K562 (cell line): ENCODE measurements around the gene TRAPPC2B. TPM values are rescaled to one million over a fixed set of nuclear protein-coding genes. Genes with fewer than 3 reads are reported as not detected.

Experiments used
- CBX1 ChIP-seq: sonication (generic); IDR thresholded peaks from 2 replicates; pipeline ENCODE4 v1.6.1; 2016; ENCODE audit warnings: antibody characterized with exemption, low read depth, mild to moderate bottlenecking
- ESRRB ChIP-seq: fragments of 250-450 bp; sonication (Bioruptor Pico); IDR thresholded peaks from 2 replicates; pipeline ENCODE4 v1.5.0; 2020; ENCODE audit warnings: mild to moderate bottlenecking, moderate library complexity, borderline replicate concordance
- IRF1 ChIP-seq: sonication (generic); formaldehyde crosslinking; IDR thresholded peaks from 2 replicates; pipeline ENCODE4 v1.8.0; 2022; ENCODE audit warnings: missing genetic modification reagents, mild to moderate bottlenecking, borderline replicate concordance
- MAX ChIP-seq: sonication (generic); formaldehyde crosslinking; IDR thresholded peaks from 2 replicates; pipeline ENCODE4 v1.9.0; 2022; ENCODE audit warnings: mild to moderate bottlenecking, missing genetic modification reagents
- MGA ChIP-seq: fragments of 450-650 bp; IDR thresholded peaks from 2 replicates; pipeline ENCODE4 v1.6.1; 2016; ENCODE audit warnings: mild to moderate bottlenecking, moderate library complexity
- MTA3 ChIP-seq: fragments of 450-650 bp; formaldehyde crosslinking; IDR thresholded peaks from 2 replicates; pipeline ENCODE4 v1.6.1; 2017; ENCODE audit warnings: mild to moderate bottlenecking, borderline replicate concordance
- SIN3A ChIP-seq, 2 experiments: fragments of 150-350 bp in 1 of 2; IDR thresholded peaks; 2 replicates each; pipeline ENCODE4 v1.6.1; 2011 to 2016; ENCODE audit warnings: borderline replicate concordance in 2 of 2, low read depth in 2 of 2, low read length in 2 of 2, mild to moderate bottlenecking in 2 of 2, moderate library complexity in 2 of 2; ENCODE audit not compliant: control insufficient read depth in 1 of 2
- TAF1 ChIP-seq: IDR thresholded peaks from 2 replicates; pipeline ENCODE4 v1.6.1; 2011; ENCODE audit warnings: mild to moderate bottlenecking, low read length, moderate library complexity; ENCODE audit not compliant: insufficient read depth, control insufficient read depth, severe bottlenecking; ENCODE audit errors: extremely low read depth
- USF2 ChIP-seq: sonication (generic); formaldehyde crosslinking; IDR thresholded peaks from 2 replicates; pipeline ENCODE4 v1.5.0; 2020; ENCODE audit warnings: missing genetic modification reagents
- YY1 ChIP-seq, 3 experiments: IDR thresholded peaks; 2 replicates each; pipeline ENCODE4 v1.6.1; 2011; ENCODE audit warnings: low read length in 2 of 3, mild to moderate bottlenecking in 2 of 3, moderate library complexity in 2 of 3, borderline replicate concordance in 1 of 3, control low read depth in 1 of 3, low read depth in 1 of 3; ENCODE audit not compliant: insufficient read depth in 3 of 3, insufficient replicate concordance in 2 of 3, control insufficient read depth in 1 of 3, insufficient read length in 1 of 3; ENCODE audit errors: extremely low read depth in 1 of 3
- ZNF12 ChIP-seq: sonication (generic); formaldehyde crosslinking; IDR thresholded peaks from 2 replicates; pipeline ENCODE4 v1.4.0; 2020; ENCODE audit warnings: mild to moderate bottlenecking, missing genetic modification reagents
- polyA plus RNA-seq, 8 experiments: library from polyadenylated mRNA; depleted of rRNA in 4 of 8; stranded (reverse) in 5 of 8; unstranded in 3 of 8; fragments of >200 nt; fragmentation: Nextera tagmentation in 2 of 8; fragmentation: Illumina TruSeq in 1 of 8; extraction: Ambion mirVana in 2 of 8; extraction: Trizol in 1 of 8; gene quantifications; 2 replicates each; pipeline versions ENCODE4 v1.2.1 to v1.2.3, GENCODE V29; 2011 to 2014; ENCODE audit warnings: inconsistent platforms in 1 of 8, missing spikeins in 1 of 8
- total RNA-seq, 7 experiments: library from RNA; depleted of rRNA in 6 of 7; stranded (reverse); fragments of >200 nt in 6 of 7; fragmentation: Illumina TruSeq in 2 of 7; extraction: Trizol in 2 of 7; gene quantifications; 2 replicates each; pipeline versions ENCODE4 v1.2.1 to v1.2.3, GENCODE V29; 2011 to 2021; ENCODE audit warnings: low replicate concordance in 1 of 7

TRAPPC2B gene
- total and polyA plus RNA-seq, 9 of the 15 experiments (the other 6 are each of a cell fraction or from before 2014, with no cell fraction given), result 2.2 to 20.4 (median 4.6) TPM

GRCh38 chr19:57410877-57411671 is 47.7 kb downstream of the TRAPPC2B start, which contains the start of gene ZNF17 (continued):
- TF ChIP-seq MGA (no peak), CBX1 (0 out of 2 replicates have a peak, but pooled peaks have one; percentile 40), IRF1 (CRISPR knock-in tag) (no peak), SIN3A (IDR thresholded peaks at IDR 0.05; ENCODE audit: borderline replicate concordance in 2 of 2, control insufficient read depth in 1 of 2, low read depth in 2 of 2, low read length in 2 of 2) (peak; percentile 67 to 84; a peak in 2 of 4 replicates), YY1 (IDR thresholded peaks at IDR 0.05; ENCODE audit: borderline replicate concordance in 1 of 3, control insufficient read depth in 1 of 3, extremely low read depth in 1 of 3, insufficient read depth in 3 of 3, insufficient read length in 1 of 3, insufficient replicate concordance in 2 of 3, low read depth in 1 of 3, low read length in 2 of 3) (peak; percentile 53 to 91 (median 83)), MAX (peak; percentile 47; the same call in 1 of the 2 replicates), USF2 (CRISPR knock-in tag) (no peak), ESRRB (CRISPR knock-in tag) (no peak), ZNF12 (CRISPR knock-in tag) (no peak), MTA3 (peak; percentile 49; the same call in 1 of the 2 replicates), TAF1 (peak; percentile 47)
